Vagina (tissue), 2 donors: ENCODE data around the gene CBX6.

Experiments
- CTCF ChIP-seq, 3 experiments: fragments of 450-650 bp in 2 of 3; fragments of 200-600 bp in 1 of 3; sonication (generic) in 1 of 3; IDR thresholded peaks; one replicate each; pipeline ENCODE4 v1.5.1; 2017 to 2019; ENCODE audit warnings: antibody characterized with exemption in 3 of 3, mild to moderate bottlenecking in 2 of 3, moderate library complexity in 2 of 3
- POLR2AphosphoS5 ChIP-seq, 2 donors: sonication (generic); formaldehyde crosslinking; IDR thresholded peaks; one replicate each; pipeline ENCODE4 v1.9.0; 2017; ENCODE audit warnings: antibody characterized with exemption in 2 of 2, mild to moderate bottlenecking in 2 of 2, low read depth in 1 of 2; ENCODE audit not compliant: insufficient read depth in 1 of 2

GRCh38 chr22:38879961-38880360, 7.9 kb upstream of the CBX6 start:
- TF ChIP-seq CTCF (IDR thresholded peaks at IDR 0.05), result no peak
- TF ChIP-seq POLR2AphosphoS5 (IDR thresholded peaks at IDR 0.05; ENCODE audit: insufficient read depth in 1 of 2, low read depth in 1 of 2), result no peak
